Vagina (tissue), 2 donors: ENCODE measurements around the gene SERGEF.

Experiments
- POLR2A ChIP-seq, 2 donors: fragments of 450-650 bp; IDR thresholded peaks; one replicate each; pipeline ENCODE4 v1.6.1; 2017; ENCODE audit warnings: antibody characterized with exemption in 2 of 2, mild to moderate bottlenecking in 2 of 2, moderate library complexity in 2 of 2
- TF ChIP-seq, protein P1 (sequence below), 3 experiments: fragments of 450-650 bp in 2 of 3; fragments of 200-600 bp in 1 of 3; sonication (generic) in 1 of 3; IDR thresholded peaks; one replicate each; pipeline ENCODE4 v1.5.1; 2017 to 2019; ENCODE audit warnings: antibody characterized with exemption in 3 of 3, mild to moderate bottlenecking in 2 of 3, moderate library complexity in 2 of 3

DNA sequence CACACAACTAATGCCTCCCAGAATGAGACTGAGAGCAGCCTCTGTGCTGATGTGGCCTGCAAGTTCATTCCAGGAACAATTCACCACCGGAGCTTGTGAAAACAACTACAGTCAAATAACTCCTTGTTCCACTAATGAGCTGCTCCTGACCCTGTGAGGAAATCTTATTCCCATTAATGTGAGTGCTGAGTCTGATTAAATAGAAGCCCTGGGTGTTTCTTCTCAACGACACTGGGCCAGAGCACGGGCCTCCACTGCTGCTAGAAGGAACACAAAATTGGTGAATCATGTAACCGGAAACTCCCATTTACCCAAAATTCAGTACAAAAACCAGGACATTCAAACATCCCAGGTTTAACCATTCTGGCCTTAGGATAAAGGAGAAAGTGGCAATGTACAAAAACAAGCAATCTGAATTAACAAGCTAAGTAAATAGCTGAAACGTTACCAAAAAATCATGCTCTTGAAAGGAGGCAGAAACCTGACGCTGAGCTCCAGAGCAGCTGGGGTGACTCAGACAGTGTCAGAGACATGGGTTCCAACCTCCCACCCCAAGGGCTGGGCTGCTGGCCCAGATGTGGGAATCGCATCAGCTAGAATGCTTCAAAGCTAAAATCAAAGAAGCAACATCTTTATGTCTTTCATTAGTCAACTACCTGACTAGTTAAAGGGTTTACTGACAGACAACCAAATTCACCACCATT is 26.7 kb downstream of the SERGEF start:
- TF ChIP-seq, protein P1, sequence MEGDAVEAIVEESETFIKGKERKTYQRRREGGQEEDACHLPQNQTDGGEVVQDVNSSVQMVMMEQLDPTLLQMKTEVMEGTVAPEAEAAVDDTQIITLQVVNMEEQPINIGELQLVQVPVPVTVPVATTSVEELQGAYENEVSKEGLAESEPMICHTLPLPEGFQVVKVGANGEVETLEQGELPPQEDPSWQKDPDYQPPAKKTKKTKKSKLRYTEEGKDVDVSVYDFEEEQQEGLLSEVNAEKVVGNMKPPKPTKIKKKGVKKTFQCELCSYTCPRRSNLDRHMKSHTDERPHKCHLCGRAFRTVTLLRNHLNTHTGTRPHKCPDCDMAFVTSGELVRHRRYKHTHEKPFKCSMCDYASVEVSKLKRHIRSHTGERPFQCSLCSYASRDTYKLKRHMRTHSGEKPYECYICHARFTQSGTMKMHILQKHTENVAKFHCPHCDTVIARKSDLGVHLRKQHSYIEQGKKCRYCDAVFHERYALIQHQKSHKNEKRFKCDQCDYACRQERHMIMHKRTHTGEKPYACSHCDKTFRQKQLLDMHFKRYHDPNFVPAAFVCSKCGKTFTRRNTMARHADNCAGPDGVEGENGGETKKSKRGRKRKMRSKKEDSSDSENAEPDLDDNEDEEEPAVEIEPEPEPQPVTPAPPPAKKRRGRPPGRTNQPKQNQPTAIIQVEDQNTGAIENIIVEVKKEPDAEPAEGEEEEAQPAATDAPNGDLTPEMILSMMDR (IDR thresholded peaks at IDR 0.05): no peak
- TF ChIP-seq POLR2A (IDR thresholded peaks at IDR 0.05): no peak
